NCI-H1436 (cell line): ENCODE results near the gene ARCN1.
A peak's percentile ranks its signal among the peaks of the same experiment; 100 is the strongest.

Experiments
- DNase-seq: peaks from one replicate; lab custom pipeline; 2025; lab: John Stamatoyannopoulos, UW

The ARCN1 gene

DNA sequence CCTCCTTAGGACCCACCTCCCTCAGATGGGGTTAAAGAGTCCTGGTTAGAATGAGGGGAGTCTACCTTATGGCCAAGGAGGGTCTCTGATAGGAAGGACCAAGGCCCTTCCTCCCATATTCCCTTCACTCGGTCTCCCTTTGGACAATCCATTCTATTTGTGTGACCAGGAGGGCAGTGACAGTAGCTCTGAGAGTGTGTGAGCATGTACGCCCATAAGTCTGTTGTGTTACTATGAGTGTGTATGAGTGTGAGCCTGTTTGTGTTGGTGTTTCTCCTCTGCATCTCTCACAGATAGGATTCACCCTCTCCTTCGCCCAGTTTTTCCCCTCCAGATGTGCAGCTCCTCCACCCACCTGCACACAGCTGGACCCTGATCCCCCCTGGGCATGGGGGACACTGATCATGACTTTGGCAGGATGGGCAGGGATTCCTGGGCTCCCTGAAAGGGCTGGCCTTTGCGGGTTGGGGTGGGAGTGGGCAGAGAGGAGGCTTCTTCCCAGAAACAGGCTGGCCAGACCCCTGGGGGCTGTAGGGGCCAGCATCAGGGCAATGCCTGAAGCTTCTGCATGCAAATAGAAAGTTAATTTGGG is 49.7 kb downstream of the ARCN1 start:
- no peak for DNase-seq

DNA sequence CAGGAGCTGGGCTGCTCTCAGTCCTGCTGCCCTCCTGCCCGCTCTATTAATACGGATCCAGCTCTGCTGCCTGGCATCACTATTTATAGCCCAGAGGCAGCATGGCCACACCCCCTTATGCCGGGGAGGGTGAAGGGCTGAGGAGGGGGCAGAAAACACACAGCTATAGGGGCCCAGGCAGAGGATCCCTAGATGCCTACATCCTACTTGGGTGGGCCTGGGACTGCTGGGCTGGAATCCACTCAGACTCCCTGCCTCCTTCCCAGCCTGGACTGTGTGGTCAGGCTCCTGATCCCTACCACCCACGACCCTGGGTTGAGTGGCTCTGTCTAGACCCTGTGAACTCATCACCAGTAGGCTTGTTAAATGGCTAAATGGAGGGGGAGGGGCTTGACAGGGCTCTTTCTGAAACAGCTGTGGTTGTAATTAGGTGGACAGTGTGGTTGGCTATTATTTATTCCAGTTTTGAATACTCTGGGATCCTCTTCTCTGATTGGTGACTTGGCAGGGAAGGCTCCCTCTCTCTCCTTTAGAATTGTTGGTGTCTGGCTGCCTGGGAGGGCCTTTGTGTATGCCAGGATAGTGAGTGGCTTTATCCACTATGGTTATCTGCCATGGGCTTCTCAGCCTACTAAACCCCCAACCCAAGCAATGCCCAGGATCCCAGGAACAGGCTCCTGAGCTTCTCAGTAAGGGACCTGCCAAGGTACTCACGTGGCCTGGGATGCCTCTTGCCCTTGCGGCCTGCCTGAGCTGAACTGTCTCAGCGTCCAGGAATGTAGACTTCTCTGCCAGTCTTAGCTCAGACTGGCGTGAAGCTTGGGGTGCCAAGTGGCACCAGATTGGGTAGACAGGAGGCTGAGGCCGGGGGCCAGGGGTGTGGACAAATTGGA is 50.4 kb downstream of the ARCN1 start:
- DNase-seq = peak; percentile 34

DNA sequence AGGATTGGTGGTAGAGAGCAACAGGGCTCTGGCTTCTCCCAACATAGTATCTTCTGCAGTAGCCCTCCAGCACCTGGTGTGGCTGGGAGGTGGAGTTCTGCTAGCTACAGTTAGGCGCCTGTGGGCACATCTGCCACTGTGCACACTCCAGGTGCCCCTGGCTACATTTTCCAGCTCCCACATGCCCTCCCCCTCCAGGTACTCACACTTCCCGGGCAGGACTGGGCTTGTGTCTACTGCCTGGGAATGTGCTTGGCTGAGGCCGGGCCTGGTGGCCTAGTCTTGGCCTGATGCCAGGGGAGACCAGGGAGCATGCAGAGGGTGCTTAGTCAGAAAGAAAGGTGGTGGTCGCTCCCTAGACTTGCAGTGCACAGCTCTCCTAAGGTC is 51.1 kb downstream of the ARCN1 start:
- DNase-seq = peak; percentile 22

DNA sequence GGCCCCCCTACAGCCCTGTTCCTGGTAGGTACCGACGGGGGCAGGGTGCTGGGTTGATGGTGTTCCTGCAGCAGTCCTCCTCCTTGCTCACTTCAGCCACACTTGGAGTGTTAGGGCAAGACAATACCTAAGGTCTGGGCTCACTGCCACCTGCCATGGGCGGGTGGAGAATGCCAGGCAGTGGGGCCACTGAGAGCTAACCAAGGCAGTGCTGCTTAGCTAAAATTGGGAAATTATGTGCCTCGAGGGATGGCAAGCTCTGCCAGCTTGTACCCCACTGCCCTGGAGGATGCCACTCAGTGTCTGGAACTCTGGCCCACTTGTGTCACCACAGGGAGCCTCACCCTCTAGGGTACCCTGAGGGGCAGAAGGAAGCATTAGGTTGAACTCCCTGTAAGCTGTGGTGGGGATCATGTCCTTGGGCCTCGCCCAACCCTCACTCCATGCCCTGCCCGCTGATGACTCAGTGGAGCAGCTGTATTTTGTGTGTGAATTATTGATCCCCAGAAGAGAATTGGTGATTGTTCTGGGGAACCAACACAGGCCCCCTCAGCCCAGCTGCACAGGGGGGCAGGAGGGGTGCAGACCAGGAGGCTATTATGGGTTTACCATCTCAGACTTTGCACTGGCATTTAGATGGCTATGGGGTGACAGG is 53.0 kb downstream of the ARCN1 start:
- DNase-seq = no peak

DNA sequence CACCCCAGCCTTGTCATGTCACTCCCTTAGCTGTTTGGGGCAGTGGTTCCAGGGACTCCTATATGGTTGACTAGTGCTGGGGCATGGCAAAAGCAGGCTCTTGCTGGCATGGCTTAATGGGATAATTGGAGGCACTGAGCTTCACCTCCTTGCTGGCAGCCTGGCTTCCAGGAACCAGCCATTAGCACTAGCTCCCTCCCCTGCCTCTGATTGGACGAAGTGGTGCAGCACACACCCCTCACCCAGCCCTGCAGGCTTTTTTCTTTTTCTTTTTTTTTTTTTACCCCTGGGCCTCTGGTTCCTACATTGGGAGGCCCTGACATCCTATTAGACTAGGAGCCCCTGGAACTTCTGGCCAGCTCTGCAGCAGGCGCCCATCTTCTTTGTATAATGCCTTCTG is 53.8 kb downstream of the ARCN1 start:
- peak; percentile 52 for DNase-seq

DNA sequence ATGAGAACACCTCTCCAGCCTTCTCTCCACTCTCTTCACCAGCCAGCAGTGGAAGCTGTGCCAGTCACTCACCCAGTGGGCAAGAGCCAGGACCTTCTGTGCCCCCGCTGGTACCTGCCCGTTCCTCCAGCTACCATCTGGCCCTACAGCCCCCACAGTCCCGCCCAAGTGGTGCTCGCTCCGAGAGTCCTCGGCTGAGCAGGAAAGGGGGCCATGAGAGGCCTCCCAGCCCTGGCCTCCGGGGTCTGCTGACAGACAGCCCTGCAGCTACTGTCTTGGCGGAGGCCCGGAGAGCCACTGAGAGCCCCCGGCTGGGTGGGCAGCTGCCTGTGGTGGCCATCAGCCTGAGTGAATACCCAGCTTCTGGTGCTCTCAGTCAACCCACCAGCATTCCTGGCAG is 55.4 kb downstream of the ARCN1 start:
- no peak for DNase-seq

DNA sequence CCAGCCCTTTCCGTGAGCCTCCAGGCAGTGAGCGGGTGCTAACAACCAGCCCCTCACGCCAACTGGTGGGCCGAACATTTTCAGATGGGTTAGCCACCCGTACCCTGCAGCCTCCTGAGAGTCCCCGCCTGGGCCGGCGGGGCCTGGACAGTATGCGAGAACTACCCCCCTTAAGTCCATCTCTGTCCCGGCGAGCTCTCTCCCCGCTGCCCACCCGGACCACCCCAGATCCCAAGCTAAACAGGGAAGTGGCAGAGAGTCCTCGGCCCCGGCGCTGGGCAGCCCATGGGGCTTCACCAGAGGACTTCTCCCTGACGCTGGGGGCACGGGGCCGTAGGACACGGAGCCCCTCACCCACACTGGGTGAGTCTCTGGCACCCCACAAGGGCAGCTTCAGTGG is 55.8 kb downstream of the ARCN1 start:
- no peak for DNase-seq

DNA sequence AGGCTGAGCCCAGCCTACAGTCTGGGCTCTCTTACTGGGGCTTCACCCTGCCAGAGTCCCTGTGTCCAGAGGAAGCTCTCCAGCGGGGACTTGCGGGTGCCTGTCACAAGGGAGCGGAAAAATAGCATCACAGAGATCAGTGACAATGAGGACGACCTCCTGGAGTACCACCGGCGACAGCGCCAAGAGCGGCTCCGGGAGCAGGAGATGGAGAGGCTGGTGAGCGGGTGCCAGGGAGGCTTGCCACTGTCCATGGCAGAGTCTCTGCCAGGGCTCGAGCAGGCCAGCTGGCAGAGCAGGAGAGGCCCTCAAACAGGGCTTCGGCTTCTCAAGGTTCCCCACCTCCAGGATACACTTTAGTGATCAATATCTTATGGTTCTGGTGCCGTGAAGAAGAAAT is 56.2 kb downstream of the ARCN1 start:
- no peak for DNase-seq

DNA sequence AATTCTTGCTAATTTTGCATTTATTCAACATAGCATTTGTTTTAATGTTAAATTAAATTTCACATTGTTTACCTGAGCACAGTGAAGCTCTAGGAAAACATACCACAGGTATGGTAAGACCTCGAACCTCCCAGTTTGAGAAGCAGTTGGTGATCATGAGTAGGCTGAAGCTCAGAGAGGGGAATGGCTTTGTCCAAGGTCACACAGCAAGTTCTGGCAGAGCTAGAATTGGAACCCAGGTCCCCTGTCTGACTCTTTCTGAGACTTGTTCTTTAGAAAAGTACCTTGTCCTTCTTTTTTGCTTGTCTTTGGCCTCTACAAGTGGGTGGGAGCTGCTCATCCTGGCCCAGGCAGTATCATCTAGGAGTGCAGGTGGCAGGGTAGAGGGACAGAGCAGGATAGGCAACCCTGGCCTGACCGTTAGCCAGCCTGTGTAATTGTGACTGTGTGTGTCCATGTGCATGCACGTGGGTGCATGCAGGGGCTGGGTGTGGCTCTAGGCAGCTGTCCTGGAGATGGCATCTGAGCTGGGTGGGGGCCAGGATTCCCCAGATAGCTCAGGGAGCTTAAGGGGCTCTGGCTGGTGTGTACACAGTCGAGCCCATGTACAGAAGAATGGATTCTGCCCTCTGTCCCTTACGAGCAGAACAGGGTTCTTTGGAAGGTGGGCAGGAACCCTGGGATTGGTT is 56.8 kb downstream of the ARCN1 start:
- DNase-seq = no peak

DNA sequence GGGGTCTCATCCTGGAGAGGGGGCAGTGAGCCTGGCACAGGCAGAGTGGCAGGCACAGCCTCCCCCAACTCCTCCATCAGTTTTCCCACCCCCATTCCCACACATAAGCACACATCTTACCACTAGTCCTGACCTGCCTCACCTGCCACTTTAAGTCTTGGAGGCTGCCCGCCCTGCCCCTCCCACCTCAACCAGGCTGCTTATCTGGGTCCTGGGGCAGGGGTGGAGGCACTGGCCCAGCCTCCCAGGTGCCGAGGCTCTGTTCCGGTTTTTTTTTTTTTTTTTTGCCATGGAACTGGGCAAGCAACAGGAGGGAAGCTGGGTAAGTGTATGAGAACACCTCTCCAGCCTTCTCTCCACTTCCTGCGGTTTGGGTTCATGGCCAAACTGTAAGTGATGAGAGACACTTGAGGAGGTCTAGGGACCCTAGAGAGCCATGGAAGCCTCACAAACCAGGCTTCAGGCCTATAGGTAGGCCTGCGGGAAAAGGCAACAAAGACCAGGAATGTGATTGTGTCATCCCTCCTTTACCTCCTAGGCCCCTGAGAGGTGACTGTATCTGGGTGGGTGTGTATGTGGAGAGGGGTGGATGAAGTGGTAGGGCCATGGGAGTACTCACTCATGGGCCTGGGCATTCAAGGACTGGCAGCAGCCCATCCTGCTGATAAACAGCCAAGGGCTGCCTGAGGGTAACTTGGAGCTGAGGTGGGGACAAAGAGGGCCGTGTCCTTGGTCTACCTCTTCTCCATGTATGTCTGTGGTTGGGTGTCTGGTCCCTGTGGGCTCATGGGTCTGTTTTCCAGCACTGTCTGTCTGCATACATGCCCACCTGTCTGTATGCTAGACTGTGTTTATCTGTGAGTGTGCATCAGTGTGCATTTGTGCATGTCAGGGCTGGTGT is 57.8 kb downstream of the ARCN1 start:
- no peak for DNase-seq

DNA sequence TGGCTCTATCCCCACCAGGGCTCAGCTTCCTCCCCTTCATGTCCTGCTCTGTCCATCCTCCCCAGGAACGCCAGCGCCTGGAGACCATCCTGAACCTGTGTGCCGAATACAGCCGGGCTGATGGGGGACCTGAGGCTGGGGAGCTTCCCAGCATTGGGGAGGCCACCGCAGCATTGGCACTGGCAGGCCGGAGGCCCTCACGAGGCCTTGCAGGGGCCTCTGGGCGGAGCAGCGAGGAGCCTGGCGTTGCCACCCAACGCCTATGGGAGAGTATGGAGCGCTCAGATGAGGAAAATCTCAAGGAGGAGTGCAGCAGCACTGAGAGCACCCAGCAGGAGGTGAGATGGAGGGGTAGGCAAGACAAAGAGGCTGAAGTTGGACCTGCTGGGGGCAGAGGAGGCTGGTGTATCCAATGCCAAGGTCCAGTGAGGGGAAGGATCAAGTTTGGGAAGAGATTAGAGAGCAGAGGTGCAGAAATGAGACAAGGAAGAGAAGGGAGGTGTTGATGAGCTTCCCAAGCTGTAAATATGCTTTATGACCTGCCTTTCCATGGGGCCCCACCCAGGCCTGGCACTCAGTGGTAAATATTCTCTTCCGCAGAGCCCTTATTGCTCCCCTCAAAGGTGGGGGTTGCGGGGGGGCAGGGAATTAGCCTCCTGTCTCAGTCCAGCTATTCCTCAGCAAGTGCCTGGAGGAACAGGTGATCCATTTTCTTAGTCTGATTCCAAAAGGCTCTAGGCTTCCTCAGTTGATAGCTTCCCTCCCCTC is 59.1 kb downstream of the ARCN1 start:
- no peak for DNase-seq

DNA sequence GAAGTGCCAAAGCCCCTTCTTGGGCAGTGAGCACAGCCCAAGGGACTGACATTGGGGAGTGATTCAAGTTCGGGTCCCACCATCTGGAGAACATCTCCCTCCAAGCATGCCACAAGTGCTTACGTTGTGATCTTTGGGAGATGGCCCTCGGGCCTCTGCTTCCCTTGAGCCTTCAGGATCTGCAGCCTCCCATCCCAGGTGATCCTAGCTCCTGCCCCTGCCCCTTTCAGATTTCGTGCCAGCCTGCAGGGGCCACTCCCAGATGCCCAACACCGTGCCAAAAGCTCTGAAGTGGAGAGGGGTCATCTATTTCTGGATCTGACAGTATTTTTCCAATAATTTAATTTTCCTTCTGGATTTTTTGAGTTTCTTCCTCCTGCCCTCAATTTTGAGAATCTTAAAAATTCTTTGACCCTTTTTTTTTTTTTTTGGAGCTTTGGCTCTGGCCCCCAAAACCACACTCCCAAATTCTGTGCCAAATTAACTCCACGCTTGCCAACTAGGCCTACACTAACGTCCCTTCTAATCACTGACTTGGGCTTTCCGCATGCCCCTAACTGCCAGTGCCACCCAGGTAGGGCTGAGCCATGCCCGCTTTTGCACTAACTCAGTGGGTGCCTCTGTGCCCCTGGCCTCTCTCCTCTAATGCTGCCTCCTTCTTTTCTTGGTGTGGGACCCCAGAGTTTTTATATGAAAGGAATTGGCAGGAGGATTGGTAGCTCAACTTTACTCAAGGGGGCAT is 60.5 kb downstream of the ARCN1 start:
- DNase-seq = no peak

DNA sequence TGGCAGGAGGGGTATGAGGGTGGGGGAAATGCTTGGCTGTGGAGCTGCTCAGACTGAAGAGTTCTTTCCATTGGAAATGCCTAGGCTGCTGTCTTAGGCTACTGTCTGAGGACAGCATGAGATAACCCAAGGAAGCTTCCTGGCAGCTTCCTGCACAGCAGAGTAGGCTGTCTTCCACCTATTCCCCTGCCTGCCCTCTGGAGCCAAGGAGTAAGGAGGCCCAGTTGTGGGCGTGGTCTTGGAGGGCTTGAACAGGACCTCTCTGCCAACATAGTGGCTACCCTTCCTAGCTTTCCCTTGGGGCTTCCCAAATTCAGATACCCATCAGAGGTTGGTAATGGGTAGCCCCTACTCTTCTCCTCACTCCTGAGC is 61.1 kb downstream of the ARCN1 start:
- DNase-seq = no peak

DNA sequence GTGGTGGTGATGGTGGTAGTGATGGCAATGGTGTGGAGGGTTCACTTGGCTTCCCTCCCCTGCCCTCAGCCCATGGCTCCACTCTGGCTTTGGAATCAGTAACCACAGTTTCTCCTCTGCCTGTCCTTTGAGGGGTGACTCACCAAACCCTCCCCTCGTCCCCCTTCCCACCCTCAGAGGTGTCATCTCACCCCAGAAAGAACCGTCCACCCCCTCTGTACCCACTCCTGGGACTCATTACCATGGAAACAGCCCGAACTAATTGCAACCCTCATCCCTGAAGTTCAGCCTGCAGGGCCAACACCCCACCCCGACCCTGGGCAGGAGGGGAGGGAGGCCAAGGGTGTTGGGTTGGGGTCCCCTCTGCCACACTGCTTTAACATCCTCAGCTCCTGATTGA is 61.8 kb downstream of the ARCN1 start:
- no peak for DNase-seq

DNA sequence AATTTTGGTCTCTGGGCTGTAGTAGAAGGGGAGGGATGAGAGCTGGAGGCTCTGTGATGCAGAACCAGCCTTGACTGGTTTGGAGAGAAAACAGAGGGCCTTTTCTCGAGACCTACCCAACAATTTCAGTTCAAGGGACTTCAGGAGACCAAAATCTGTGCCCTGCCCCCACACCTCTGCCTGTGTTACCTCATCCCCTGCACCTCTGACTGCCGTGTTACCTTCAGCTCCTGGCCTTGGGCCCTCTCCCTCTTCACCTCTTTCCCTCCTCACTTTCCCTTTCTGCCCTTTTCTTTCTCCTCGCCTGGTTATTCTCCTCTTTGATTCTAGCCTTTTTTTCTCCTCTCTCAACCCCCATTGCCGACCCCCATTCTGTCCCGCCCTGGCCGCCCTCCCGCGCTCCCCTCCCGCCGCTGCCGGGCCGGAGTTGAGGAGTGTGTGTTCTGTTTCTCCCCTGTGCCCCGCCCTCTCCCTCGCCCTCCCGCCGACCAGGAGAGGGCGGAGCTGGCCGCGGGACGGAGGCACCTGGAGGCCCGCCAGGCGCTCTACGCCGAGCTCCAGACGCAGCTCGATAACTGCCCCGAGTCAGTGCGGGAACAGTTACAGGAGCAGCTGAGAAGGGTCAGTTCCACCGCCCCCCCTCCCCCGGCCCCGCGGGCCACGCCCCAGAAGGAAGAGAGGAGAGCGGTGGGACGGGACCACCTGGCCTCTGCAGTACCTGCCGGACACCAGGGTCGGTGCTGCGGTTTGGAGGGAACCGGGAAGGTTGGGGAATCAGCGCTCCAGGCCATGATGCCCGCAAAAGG is 62.4 kb downstream of the ARCN1 start:
- DNase-seq = peak; percentile 84

DNA sequence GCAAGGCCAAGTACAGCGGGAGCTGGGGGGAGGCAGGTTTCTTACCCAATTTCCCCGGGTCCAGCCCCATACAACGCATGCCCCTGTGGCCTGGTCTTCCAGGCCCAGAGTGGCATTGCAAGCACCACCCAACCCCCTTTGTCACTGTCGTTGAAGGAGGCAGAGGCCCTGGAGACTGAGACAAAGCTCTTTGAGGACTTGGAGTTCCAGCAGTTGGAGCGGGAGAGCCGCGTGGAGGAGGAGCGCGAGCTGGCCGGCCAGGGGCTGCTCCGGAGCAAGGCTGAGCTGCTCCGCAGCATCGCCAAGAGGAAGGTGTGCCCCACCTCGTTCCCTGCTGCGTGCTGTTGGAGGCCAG is 63.0 kb downstream of the ARCN1 start:
- no peak for DNase-seq

DNA sequence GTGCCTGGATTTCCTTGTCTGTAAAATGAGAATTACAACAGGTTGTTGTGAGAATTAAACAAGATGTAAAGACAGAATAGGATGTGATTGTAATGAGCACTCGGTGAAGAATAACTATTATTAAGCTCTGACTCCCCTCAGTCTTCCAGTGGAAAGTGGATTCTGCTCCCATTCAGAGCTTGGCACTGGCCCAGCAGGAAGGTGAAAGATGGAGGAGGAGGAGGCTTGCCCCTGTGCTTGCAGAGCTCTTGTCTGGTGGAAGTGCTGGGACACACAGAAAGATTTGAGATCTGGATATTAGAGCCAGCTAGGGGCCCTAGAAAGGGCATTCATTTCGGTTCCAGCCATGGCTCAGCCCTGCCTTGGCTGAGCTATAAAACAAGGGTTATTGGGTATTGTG is 63.4 kb downstream of the ARCN1 start:
- DNase-seq = no peak

DNA sequence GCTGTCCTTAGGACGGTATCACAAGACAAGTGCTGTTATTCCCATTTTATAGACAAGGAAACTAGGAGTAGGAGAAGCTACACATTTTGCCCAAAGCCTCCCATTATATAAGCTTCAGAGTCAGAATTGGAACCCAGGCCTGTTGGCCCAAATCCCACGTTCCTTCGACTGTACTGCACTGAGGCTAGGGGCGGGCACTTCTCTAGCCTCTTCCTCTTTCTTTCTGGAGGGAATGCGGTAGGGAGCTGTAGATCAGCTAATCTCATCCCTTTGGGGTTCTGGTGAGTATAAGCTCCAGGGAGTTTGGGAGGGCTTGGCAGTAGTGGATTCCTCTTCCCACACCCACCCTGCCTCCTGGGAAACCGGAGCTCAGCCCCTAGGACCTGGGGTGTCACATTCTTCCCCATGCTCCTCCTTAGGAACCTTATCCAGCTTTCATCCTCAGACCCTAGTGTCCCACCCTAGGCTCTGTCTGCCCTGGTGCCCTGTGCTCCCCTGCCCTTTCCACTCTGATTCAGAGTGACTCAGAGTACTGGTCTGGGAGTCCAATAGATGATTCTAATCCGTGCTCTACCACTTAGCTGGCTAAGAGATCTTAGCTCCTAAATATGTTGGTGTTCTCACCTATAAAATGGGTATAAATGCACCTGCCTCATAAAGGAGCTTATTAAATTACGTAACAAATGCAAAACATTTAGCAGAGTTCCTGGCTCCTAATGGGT is 64.5 kb downstream of the ARCN1 start:
- no peak for DNase-seq

DNA sequence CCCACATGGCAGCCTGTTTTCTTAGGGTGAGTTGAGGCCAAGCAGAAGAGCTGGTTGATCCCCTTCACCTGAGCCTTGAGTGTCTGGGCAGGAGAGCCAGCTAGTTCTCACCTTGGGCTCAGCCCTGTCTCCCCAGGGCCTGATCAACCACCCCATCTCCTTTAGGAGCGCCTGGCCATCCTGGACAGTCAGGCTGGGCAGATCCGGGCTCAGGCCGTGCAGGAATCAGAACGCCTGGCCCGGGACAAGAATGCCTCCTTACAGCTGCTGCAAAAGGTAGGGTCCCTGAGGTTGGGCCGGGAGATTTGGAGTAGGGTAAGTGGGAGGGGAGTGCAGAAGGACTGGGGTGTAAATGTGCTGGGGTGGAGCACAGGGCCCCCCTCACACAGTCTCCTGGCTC is 66.5 kb downstream of the ARCN1 start:
- no peak for DNase-seq
